NCI-H526 treated with DMSO at 0.1 percent for 48 hours (cell line): Measurements from ENCODE around the gene STT3B.
"Not testable (repeated sequence)": the region's sequence is repeated elsewhere in the genome, so short reads cannot be mapped to it uniquely, and the experiment has no call there.

Experiments used
- DNase-seq: peaks from one replicate; lab custom pipeline; 2025; lab: John Stamatoyannopoulos, UW

The STT3B gene

DNA sequence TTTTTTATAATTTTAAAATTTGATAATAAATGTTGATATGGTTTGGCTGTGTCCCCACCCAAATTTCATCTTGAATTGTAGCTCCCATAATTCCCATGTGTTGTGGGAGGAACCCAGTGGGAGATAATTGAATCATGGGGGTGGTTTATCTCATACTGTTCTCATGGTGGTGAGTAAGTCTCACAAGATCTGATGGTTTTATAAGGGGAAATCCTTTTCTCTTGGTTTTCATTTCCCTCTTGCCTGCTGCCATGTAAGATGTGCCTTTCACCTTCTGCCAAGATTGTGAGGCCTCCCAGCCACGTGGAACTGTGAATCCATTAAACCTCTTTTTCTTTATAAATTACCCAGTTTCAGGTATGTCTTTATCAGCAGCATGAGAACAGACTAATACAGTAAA, 72.6 kb downstream of the STT3B start:
- not testable (repeated sequence) for DNase-seq

- no peak for DNase-seq
These were observed 73.7 kb downstream of the STT3B start for GRCh38 chr3:31606453-31606852.

DNA sequence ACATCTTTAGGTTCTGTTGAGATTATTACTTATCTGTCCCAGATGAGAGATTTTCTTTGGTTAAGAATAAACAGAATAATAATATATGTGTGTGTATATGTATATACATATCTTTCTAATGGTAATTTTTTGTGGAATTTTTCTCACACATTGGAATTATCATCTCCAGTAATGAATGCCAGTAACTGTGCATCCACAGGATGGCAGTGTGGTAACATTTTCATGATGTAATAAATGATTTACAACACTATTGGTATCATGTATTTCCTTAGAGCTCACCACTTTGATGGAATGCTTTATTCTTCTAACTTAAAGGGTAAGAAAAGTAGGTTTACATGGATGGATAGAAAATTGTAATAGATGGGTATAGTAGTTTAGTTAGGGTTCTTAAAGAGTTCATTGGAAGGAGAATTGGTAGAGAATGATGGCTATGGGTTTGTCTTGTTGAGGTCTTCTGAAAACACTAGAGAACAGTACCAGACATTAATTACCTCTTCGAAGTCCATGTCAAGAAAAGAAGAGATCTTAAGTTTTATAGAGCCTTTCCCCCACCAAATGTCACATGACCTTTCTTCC, 78.1 kb downstream of the STT3B start:
- DNase-seq: peak; percentile 12

DNA sequence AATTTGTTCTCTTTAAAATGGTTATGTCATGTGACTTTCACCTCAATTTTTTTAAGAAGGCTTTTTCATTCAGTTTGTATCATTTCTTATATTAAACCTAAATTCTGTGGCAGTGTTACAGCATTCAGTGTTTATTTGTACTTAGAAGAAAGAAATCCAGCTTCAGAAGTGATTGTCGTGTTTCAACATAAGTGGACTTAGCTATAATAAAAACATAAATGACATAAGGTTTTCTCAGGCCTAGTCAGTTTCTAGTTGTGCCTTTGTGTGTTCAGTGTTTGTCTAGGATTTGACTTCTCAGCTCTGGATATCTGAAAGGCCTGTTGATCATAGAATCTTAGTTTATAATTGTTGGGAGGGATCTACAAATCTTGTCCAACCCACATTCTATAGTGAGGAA, 80.5 kb downstream of the STT3B start:
- DNase-seq: peak; percentile 54

- DNase-seq: peak; percentile 71
These were observed 80.9 kb downstream of the STT3B start for GRCh38 chr3:31613654-31614053.

DNA sequence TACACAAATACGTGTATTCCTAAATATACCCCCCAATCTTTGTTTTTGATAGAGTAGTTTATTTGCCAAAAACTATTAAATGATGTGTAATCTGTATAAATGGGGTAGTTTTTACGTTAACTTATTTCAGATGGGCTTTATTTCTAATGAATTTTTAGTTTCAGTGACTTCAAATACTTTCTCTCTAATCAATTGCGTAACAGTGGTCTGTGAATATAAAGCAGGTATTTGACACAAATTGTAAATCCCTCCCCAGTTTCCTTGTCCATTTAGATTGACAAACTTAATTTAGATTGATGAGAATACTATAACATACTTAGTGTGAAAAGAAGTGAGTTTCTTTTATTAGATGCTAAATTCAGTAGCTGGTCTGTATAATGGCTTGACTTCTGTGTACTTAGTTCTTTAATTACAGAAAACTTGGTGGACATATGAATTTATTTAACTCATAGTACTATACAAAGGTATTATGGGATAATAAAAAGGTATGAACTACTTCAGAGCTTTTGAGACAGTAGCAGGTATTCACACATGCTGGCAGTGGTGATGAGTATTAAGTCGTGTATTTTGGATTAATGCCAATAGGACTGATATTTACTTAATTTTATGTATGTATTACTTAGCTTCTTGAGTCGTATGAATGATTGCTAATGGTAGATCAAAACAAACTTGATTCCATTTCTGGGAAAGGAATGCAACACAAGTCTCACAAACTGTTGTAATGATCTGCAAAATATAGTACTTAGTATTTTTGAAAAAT, 81.6 kb downstream of the STT3B start:
- no peak for DNase-seq

DNA sequence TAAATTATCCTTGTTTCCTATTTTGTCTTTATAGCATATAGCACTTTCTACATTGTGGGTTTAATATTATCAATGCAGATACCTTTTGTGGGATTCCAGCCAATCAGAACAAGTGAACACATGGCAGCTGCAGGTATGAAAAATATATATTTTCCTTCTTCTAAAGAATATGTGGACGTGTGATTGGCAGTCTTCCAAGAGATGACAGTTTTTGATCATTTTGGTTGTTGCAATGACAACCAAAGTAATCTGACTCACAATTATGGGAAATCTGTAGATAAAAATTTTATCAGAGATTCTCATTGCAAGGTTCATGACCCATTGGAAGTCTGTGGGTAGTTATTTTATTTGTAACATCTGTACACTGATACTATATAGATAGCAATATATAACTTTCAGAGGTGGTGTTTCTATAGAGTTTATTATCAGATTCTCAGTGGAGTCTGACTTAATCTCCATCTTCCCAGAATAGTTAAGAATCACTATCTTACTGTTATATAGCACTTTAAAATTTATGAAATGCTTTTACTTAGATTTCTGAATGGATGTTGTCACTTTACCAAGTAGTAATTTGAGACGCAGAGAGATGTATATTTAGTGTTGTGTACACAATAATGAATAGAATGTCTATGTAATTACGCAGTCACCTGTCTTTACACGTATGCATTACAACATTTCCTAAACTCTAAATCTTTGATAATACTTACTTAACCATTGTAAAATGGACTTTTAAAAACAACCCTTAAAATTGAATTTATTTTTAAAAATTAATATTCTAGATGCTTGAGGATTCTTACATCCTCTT, 82.5 kb downstream of the STT3B start:
- no peak for DNase-seq

- DNase-seq: no peak
These were observed 84.0 kb downstream of the STT3B start for GRCh38 chr3:31616711-31617110.

DNA sequence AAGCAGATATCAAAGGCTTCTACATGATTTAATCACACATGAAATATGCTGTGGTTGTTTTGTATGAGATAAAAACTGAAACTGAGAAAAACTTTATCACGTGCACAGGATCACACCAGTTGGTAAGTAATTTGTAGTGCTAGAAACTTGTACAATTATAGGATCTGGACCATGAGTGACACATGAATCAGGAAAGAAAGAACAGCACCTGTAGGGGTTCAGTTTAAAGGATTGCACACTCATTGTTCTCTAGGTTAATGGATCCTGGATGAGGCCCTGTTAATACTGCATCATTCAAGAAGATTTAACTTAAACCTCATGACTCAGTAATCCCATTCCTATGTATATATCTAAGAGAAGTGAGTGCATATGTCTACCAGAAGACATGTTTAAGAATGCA, 87.9 kb downstream of the STT3B start:
- DNase-seq: no peak

- no peak for DNase-seq
These were observed 88.6 kb downstream of the STT3B start for GRCh38 chr3:31621314-31621713.

DNA sequence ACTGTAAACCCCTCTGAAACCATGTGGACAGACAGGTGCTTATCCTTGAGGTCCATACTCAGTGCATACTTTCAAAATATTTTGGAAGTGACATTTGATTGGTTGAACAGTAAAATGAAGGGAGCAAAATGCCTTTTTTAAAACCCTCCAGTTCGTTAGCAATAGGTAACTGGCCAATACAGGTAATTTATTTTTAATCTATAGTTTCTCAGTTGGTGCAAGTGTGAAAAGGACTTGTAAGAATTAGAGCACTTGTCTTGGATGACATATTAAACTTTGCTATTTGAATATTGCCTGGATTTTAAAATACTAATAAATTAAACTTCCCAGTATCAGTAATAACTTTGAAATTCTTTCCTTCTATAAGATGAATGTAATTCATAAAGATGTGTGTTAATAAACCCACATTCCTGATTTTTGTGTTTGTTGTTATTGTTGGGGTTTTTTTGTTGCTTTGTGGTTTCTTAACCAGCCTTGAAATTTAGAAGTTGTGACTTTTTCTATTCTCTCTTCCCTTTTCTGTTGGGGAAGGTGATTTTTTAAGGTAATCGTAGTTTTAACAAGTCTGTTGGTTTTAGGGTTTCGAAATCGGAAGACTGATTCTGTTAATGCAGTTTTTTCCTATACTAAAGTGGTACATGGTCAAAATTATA, 90.0 kb downstream of the STT3B start:
- DNase-seq: no peak

DNA sequence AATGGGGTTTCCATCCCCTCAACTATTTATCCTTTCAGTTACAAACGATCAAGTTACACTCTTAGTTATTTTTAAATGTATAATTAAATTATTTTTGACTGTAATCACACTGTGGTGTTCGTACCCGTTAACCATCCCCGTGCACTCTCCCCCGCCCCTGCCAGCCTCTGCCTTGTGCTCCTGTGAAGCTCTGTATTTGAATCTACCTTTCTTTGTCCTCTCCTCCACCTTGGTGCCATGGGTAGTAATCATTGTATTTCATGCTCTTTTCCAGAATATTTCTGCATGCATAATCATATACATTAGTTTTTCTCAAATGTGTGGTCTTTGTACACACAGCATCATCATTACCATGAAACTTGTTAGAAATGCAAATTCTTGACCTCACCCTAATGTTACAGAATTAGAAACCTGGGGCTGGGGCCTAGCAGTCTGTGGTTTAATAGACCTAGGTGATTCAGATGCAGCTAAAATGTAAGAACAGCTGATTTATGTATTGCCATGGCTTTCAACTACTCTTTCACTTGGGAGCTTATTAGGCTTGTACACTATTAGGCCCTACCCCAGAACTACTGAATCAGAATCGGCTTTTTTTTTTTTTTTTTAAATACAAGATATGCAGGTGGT, 91.5 kb downstream of the STT3B start:
- peak; percentile 79 for DNase-seq

- DNase-seq: peak; percentile 37
These were observed 92.6 kb downstream of the STT3B start for GRCh38 chr3:31625358-31625757.

DNA sequence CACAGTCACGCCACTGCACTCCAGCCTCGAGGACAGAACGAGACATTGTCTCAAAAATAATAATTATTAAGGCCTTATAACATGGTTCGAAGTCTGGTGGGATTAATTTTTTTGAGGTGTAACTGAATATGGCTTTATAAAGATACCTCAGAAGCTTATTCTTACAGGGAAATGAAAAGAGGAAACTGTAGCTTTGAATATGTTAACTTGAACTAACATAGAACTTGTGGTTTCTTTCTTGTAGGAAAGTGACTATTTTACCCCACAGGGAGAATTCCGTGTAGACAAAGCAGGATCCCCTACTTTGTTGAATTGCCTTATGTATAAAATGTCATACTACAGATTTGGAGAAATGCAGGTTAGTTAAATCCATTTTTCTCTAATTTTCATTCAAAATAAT, 96.3 kb downstream of the STT3B start:
- DNase-seq: no peak

DNA sequence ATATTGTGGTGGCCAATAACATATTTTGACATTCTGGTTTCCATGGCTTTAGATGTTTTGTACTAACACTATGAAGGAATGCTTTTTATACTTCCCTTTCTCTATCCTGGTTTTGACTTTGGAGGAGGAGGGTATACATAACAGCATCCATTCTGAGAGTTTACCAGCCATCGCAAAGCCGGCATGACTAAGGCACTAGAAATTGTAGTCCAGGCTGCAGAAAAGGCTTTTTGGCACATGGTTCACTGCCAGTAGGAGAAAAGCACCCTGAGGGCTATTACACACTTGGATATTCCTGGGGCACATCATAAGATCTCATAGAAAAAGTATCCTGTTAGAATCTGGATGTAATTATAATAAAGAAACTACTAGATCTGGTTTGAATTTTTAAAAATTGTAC, 101.8 kb downstream of the STT3B start:
- DNase-seq: no peak

DNA sequence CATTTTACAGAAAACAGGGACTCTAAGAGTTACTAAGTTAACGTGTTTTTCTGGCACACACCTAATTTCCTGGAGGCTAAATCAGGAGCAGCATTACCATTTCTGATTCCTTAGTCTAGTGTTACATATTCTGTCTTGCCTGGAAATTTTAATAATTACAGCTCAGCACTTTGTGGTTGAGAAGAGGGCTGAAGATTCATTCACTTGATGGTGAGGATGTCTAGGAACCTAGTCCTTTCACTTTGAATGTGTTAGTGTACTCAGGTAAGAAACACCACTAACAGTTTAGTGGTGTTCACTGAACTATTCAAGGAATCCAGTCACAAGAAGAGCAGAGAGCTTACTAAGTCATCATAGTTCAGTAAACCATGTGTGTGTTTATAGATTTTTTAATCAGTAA, 102.8 kb downstream of the STT3B start:
- no peak for DNase-seq

DNA sequence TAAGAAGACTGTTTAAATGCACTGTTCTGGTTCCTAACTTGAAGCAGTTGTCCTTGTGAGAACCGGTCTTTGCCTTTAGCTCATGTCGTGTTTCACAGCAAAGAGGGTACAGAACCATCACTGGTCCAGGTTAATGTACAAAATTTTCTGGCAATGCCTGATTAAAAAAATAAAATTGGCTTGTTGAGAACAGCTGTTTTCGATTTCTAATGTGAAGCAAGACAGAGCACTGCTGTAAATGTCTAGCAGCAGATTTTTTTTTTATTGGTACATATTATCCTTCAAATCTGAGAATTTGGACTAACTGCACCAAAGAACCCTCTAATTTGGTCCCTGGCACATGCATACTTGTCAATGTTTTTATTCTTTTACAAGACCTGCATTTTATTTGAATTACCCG, 103.3 kb downstream of the STT3B start:
- no peak for DNase-seq

DNA sequence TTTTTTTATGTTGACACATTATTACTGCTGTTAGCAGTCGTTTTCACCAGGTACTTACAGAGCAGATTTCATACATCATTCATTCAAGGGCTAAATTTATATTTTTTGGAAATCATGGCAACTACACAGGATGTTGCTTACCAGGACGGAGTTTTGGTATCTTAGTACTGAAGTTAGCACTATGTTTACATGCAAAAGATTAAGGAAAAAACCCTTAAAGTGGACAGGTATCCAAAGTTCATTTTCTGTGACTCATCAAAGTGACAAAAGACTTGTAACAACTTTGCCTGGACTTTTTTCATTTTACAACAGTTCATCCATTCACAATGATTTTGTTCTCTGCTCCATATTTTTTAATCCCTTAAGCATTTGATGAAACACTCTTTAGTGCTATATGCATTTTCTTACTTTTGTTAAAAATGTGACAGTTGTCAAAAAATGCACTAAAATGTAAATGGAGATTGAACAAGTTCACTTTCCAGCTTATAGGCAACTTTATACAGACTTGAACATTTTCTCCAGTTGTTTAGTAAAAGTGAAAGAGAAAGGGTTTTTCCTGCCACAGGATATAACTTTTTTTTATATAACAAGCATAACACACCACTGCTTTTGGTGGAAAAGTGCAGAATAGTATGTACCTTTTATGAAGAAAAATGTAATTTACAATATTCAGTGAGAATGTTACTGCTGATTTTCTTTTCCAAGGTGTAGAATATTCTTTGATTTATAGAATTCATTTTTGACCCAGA, 104.1 kb downstream of the STT3B start:
- no peak for DNase-seq

DNA sequence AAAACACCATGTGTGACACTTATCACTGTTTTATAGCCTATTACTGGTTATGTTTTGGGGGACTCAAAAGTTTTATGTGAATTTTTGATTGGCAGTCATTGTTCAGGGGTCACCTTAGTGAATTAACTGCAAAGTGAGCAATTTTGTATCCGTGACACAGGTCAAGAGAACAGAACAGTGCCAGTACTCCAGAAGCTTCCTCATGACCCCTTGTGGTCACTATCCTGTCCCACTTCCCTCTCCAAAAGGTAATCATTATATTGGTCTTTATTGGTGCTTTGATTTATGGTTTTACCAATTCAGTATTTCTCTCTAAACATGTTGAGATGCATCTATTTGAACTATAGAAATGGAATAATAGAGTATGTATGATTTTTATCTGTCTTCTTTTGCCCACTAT, 107.1 kb downstream of the STT3B start:
- no peak for DNase-seq

- DNase-seq: no peak
These were observed 112.5 kb downstream of the STT3B start for GRCh38 chr3:31645256-31645655.

DNA sequence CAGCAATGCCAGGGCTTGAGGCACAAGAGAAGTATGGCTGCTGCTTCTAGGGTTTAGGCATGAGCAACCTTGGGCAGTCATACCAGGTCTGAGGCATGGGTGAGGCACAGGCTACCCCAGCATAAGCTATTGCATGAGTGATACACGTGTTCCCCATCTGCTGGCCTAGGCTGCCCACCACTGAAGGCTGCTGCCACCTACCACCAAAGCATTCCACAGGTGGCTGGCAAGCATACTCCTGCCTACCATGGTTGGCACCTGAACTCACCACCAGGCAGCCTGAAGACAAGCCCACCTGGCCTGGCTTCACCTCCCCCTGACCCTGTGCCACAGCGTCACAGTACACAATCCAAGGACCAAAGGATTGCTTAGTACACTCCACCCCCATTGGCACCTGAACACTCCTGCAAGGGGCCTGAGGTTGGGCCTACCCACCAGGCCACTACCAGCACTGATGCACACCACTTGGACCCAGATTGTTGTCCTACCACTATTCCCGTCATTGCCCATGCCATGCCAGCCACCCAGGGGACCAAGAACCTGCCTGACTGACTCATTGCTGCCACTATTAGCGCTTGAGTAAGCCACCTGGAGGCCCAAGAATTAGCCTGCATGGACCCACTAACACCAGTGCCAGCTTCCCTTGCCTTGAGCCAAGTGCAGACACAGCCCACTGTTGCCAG, 115.7 kb downstream of the STT3B start:
- no peak for DNase-seq
